DMS53 treated with DMSO at 0.1 percent for 48 hours (cell line): ENCODE results near the gene NOS2.
"Not testable (repeated sequence)": the region's sequence is repeated elsewhere in the genome, so short reads cannot be mapped to it uniquely, and the experiment has no call there.

Experiments
- DNase-seq: peaks from one replicate; lab custom pipeline; 2025; ENCODE audit not compliant: unreplicated experiment; lab: John Stamatoyannopoulos, UW

The NOS2 gene

GRCh38 chr17:27793168-27793905, 7.0 kb downstream of the NOS2 start:
- peak; percentile 32 for DNase-seq

- DNase-seq = no peak
These were observed 8.2 kb downstream of the NOS2 start for GRCh38 chr17:27792095-27792494.

- no peak for DNase-seq
These were observed 11.4 kb downstream of the NOS2 start for GRCh38 chr17:27788919-27789318.

GRCh38 chr17:27783440-27784350, 16.6 kb downstream of the NOS2 start:
- no peak for DNase-seq

GRCh38 chr17:27782791-27783206, 17.5 kb downstream of the NOS2 start:
- no peak for DNase-seq

GRCh38 chr17:27780828-27781404, 19.4 kb downstream of the NOS2 start:
- DNase-seq = no peak

- DNase-seq = no peak
These were observed 20.1 kb downstream of the NOS2 start for GRCh38 chr17:27780092-27780827.

GRCh38 chr17:27778183-27778582, 22.1 kb downstream of the NOS2 start:
- peak; percentile 8 for DNase-seq

GRCh38 chr17:27776882-27777624, 23.3 kb downstream of the NOS2 start:
- DNase-seq = no peak

- DNase-seq = no peak
These were observed 28.7 kb downstream of the NOS2 start for GRCh38 chr17:27771586-27771985.

- no peak for DNase-seq
These were observed 29.5 kb downstream of the NOS2 start for GRCh38 chr17:27770877-27771276.

GRCh38 chr17:27768858-27769410, 31.4 kb downstream of the NOS2 start:
- no peak for DNase-seq

GRCh38 chr17:27766438-27766837, 33.9 kb downstream of the NOS2 start:
- DNase-seq = no peak

GRCh38 chr17:27765353-27765752, 35.0 kb downstream of the NOS2 start:
- DNase-seq = no peak

- no peak for DNase-seq
These were observed 35.7 kb downstream of the NOS2 start for GRCh38 chr17:27764589-27764988.

GRCh38 chr17:27762527-27763305, 37.6 kb downstream of the NOS2 start:
- no peak for DNase-seq

GRCh38 chr17:27760931-27761330, 39.4 kb downstream of the NOS2 start:
- DNase-seq = not testable (repeated sequence)

GRCh38 chr17:27760069-27760885, 40.1 kb downstream of the NOS2 start:
- peak; percentile 72 for DNase-seq
